WTC11 (cell line): ENCODE data around the gene ODAD4.

Experiments used
- NR1H2 ChIP-seq: sonication (generic); formaldehyde crosslinking; IDR thresholded peaks from 2 replicates; pipeline ENCODE4 v1.9.0; 2021; ENCODE audit warnings: mild to moderate bottlenecking, moderate library complexity, missing genetic modification reagents
- TF ChIP-seq, protein P1 (sequence below): fragments of 200-600 bp; IDR thresholded peaks from 2 replicates; pipeline ENCODE4 v1.8.0; 2022; ENCODE audit warnings: antibody characterized with exemption

GRCh38 chr17:41918314-41919164, 11.9 kb upstream of the ODAD4 start, which contains the start of gene ACLY:
- no peak for TF ChIP-seq NR1H2
- TF ChIP-seq, protein P1, sequence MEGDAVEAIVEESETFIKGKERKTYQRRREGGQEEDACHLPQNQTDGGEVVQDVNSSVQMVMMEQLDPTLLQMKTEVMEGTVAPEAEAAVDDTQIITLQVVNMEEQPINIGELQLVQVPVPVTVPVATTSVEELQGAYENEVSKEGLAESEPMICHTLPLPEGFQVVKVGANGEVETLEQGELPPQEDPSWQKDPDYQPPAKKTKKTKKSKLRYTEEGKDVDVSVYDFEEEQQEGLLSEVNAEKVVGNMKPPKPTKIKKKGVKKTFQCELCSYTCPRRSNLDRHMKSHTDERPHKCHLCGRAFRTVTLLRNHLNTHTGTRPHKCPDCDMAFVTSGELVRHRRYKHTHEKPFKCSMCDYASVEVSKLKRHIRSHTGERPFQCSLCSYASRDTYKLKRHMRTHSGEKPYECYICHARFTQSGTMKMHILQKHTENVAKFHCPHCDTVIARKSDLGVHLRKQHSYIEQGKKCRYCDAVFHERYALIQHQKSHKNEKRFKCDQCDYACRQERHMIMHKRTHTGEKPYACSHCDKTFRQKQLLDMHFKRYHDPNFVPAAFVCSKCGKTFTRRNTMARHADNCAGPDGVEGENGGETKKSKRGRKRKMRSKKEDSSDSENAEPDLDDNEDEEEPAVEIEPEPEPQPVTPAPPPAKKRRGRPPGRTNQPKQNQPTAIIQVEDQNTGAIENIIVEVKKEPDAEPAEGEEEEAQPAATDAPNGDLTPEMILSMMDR: no peak
